Ascending aorta (tissue), 2 donors: ENCODE results near the gene CACNA1G. TPM values are rescaled to one million over a fixed set of nuclear protein-coding genes. Genes with fewer than 3 reads are reported as not detected.

Experiments
- DNase-seq, 2 donors: peaks; one replicate each; pipeline ENCODE4 v3.0.0-alpha.2; 2019; ENCODE audit warnings: low spot score in 2 of 2
- H3K27ac ChIP-seq, 2 donors: fragments of 200-600 bp; sonication (generic); one replicate each; pipeline ENCODE4 v1.5.1; 2016 to 2017; ENCODE audit warnings: mild to moderate bottlenecking in 1 of 2
- H3K27me3 ChIP-seq: fragments of 200-600 bp; sonication (generic); one replicate; pipeline ENCODE4 v1.5.1; 2017
- H3K36me3 ChIP-seq, 2 donors: fragments of 200-600 bp; sonication (generic); one replicate each; pipeline ENCODE4 v1.5.1; 2016
- H3K4me1 ChIP-seq, 2 donors: fragments of 200-600 bp; sonication (generic); one replicate each; pipeline ENCODE4 v1.5.1; 2016 to 2017; ENCODE audit warnings: mild to moderate bottlenecking in 1 of 2
- H3K4me3 ChIP-seq, 2 donors: fragments of 200-600 bp; sonication (generic); one replicate each; pipeline ENCODE4 v1.5.1; 2016 to 2017; ENCODE audit warnings: mild to moderate bottlenecking in 1 of 2
- H3K9me3 ChIP-seq, 2 donors: fragments of 200-600 bp; sonication (generic); one replicate each; pipeline ENCODE4 v1.5.1; 2016
- intact Hi-C: fragments of 100-400 bp; cut with DNase I; formaldehyde crosslinking; loops from one replicate; pipeline ENCODE4 v1.15.1; 2023
- total RNA-seq: library from RNA; depleted of rRNA; stranded (reverse); fragments of >200 nt; gene quantifications from one replicate; pipeline ENCODE4 v1.1.0, GENCODE V29; 2016
- TF ChIP-seq, protein P1 (sequence below), 3 experiments: fragments of 200-600 bp in 2 of 3; fragments of 450-650 bp in 1 of 3; sonication (generic) in 2 of 3; IDR thresholded peaks; one replicate each; pipeline ENCODE4 v1.5.1; 2016 to 2019; ENCODE audit warnings: antibody characterized with exemption in 3 of 3, mild to moderate bottlenecking in 1 of 3, moderate library complexity in 1 of 3

Gene CACNA1G
- total RNA-seq, 1 donor from 2014 or later, result 1.2 TPM

DNA sequence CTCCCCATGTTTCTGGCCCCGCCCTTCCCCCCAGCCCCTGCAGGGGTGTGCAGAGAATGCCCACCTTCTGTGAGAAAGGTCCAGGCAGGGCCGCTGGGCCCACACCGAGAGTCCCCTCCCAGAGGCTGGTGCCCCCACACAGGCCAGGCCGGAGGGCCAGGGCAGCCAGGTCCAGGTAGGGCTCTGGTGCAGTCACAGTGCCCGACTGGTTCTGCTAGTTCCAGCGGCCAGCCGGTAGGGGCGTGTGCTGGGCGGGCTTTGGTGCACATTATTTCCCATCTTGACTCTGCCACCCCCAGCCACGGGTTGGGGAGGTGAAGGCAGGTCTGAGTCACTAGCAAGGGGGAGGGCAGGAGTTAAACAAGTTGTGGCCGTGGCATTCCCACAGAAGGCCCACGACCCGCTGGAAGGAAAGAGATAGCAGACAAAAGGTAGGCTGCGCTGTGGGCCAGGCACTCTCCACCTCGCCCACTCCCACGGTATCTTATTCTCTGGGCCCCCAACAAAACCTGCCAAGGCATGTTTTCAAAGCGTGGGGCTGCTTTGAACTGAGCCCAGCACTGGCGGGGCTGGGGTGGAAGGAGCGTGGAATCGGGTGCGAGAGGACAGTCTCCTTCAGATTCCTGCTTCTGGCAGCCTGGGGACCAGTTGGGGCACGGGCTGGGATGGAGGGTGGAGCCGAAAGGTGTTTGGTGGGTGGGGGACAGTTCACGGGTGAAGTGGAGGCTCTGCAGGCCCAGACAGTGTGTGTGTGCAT is 26.1 kb upstream of the CACNA1G start:
- H3K36me3 ChIP-seq, result no peaks in the 10 kb centered on the region
- H3K27ac ChIP-seq, result no peak overlapping the region
- peak overlapping the region in 1 of 2 donors; percentile 39 for H3K4me3 ChIP-seq
- H3K9me3 ChIP-seq, result no peaks in the 10 kb centered on the region
- no peak for DNase-seq
- peaks cover 11% of the 10 kb centered on the region for H3K27me3 ChIP-seq
- TF ChIP-seq, protein P1, sequence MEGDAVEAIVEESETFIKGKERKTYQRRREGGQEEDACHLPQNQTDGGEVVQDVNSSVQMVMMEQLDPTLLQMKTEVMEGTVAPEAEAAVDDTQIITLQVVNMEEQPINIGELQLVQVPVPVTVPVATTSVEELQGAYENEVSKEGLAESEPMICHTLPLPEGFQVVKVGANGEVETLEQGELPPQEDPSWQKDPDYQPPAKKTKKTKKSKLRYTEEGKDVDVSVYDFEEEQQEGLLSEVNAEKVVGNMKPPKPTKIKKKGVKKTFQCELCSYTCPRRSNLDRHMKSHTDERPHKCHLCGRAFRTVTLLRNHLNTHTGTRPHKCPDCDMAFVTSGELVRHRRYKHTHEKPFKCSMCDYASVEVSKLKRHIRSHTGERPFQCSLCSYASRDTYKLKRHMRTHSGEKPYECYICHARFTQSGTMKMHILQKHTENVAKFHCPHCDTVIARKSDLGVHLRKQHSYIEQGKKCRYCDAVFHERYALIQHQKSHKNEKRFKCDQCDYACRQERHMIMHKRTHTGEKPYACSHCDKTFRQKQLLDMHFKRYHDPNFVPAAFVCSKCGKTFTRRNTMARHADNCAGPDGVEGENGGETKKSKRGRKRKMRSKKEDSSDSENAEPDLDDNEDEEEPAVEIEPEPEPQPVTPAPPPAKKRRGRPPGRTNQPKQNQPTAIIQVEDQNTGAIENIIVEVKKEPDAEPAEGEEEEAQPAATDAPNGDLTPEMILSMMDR (IDR thresholded peaks at IDR 0.05), result peak in 2 of 3 experiments; percentile 4 to 11
- intact Hi-C loops, result no loop called here
- peaks cover 0 to 8% of the 10 kb centered on the region in 2 donors for H3K4me1 ChIP-seq

DNA sequence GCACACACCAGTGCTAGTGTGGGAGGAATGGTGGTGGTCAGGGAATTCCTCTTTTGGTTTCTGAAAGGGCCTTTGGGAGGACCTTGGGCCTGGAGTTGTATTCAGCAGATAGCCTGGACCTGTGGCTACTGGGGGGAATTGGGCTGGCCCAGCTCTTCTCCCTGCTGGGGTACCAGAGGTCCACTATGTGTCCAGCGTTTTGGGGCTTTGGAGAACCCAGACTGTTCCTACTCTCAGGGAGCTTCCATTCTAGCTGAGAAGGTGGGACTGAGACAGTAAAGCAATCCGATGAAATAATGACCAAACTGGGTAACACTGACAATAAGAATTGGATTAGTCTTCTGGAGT is 25.6 kb upstream of the CACNA1G start:
- TF ChIP-seq, protein P1 (IDR thresholded peaks at IDR 0.05), result no peak
- H3K4me3 ChIP-seq, result no peak overlapping the region
- no peaks in the 10 kb centered on the region for H3K9me3 ChIP-seq
- H3K4me1 ChIP-seq, result peaks cover 0 to 8% of the 10 kb centered on the region in 2 donors
- H3K27me3 ChIP-seq, result peaks cover 11% of the 10 kb centered on the region
- H3K27ac ChIP-seq, result no peak overlapping the region
- intact Hi-C loops, result no loop called here
- no peaks in the 10 kb centered on the region for H3K36me3 ChIP-seq
- DNase-seq, result no peak

DNA sequence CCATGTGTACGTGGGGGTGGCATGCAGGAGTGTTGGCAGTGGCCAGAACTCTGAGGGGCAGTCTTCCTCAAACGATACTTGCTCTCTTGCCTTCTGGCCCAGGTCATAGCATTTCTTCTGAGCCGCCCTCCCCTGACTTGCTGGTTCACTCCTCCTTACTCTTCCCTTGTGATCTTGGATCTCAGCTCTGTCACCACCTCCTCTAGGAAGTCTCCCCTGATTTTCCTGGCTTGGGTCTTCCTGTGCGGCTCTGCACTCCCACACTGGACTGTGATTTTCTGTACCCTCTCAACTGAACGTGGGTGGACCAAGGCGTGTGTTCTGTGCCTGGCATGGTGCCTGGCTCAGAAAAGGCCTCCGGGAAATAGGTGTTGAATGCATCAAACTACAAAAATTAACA is 25.1 kb upstream of the CACNA1G start:
- Histone ChIP-seq H3K36me3 (no peaks in the 10 kb centered on the region), H3K9me3 (no peaks in the 10 kb centered on the region), H3K27me3 (peaks cover 11% of the 10 kb centered on the region), H3K4me3 (no peak overlapping the region), H3K27ac (no peak overlapping the region), H3K4me1 (peaks cover 0 to 8% of the 10 kb centered on the region in 2 donors)
- no peak for DNase-seq
- TF ChIP-seq, protein P1 (IDR thresholded peaks at IDR 0.05), result no peak
- intact Hi-C loops, result no loop called here

DNA sequence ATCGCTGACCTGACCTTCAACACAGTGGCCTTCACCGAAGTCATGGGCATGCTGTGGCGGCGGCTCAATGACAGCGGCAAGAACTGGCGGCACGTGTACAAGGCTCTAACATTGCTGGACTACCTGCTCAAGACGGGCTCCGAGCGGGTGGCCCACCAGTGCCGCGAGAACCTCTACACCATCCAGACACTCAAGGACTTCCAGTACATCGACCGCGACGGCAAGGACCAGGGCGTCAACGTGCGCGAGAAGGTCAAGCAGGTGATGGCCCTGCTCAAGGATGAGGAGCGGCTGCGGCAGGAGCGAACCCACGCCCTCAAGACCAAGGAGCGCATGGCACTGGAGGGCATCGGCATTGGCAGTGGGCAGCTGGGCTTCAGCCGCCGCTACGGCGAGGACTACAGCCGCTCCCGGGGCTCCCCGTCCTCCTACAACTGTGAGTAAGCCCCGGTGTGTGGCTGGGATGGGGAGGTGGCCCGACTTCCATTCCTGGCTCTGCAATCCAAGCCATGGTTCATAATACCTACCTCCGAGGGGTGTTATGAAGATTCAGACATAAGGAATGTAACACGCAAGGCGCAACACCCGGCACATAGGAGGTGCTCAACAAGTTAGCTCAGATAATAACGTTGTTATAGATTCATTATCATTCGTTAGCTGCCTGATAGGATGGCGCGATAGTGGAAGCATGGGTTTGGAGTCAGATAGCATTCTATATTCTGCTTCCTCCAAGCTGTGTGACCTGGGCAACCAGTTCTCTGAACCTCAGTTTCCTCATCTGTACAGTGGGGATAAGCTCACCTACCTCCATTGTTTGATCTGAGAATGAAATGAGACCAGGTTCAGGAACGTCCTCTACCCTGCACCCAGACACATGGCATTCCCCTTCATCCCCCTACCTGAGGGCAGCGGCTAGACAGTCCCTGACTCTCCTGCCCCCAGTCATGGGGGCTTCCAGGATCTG is 23.6 kb upstream of the CACNA1G start:
- H3K4me1 ChIP-seq, result peaks cover 0 to 16% of the 10 kb centered on the region in 2 donors
- no peak for DNase-seq
- H3K27me3 ChIP-seq, result peaks cover 11% of the 10 kb centered on the region
- intact Hi-C loops, result no loop called here
- H3K36me3 ChIP-seq, result no peaks in the 10 kb centered on the region
- H3K9me3 ChIP-seq, result no peaks in the 10 kb centered on the region
- TF ChIP-seq, protein P1 (IDR thresholded peaks at IDR 0.05), result no peak
- no peak overlapping the region for H3K27ac ChIP-seq
- H3K4me3 ChIP-seq, result no peak overlapping the region

DNA sequence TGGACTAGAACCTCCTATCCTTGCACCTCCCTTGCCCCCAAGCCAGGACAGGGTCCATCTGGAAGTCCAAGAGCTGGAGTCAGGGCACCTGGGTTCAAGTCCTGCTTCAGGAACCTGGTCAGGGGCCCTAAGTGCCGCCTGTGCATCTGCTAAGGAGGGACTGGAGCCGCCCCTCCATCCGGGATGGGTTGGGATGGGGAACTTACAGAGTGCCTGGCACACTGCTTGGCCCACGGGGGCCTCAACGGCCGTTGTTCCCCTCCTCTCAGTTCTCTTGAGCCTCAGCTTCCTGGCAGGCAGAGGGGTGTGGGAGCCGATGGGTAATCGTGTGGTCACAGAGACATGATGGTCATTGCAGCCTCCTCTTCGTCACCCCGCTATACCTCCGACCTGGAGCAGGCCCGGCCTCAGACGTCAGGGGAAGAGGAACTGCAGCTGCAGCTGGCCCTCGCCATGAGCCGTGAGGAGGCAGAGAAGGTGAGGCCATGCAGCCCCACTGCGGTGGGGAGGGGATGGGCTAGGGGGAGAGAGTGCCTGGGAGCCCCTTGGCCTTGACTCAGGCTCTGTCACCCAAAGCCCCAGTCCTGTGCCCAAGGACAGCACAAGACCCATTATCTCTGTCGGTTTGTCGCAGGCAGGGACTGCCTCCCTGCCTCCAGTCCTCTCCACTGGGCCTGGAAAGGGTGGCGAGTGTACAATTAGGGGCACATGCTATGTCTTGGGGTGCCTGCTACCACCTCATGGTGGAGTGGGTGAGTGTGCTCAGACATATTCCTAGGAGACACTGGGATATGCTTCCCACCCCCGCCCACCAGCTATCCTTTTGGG is 22.6 kb upstream of the CACNA1G start:
- Histone ChIP-seq H3K4me1 (peaks cover 3 to 23% of the 10 kb centered on the region in 2 donors), H3K27ac (no peak overlapping the region), H3K4me3 (no peak overlapping the region), H3K9me3 (no peaks in the 10 kb centered on the region), H3K36me3 (no peaks in the 10 kb centered on the region), H3K27me3 (peaks cover 4% of the 10 kb centered on the region)
- no peak for DNase-seq
- TF ChIP-seq, protein P1 (IDR thresholded peaks at IDR 0.05), result no peak
- intact Hi-C loops, result no loop called here
